ENCODE measurements around the gene GBP3.
"Not testable (repeated sequence)": the region's sequence is repeated elsewhere in the genome, so short reads cannot be mapped to it uniquely, and the experiment has no call there.

GRCh38 chr1:89046318-89047183 lies 23.9 kb upstream of the GBP3 start:
- TF ChIP-seq CTCF (IDR thresholded peaks at IDR 0.05); EZH2 (IDR thresholded peaks at IDR 0.05; ENCODE audit: borderline replicate concordance, insufficient read depth, low read depth, low read length, poor library complexity, severe bottlenecking): not testable (repeated sequence)

Measured in B cell (primary cell).